ENCODE results near the gene IVD. TPM values are rescaled to one million over a fixed set of nuclear protein-coding genes. Genes with fewer than 3 reads are reported as not detected.

The IVD gene
- total RNA-seq, 3 donors from 2014 or later, result 65.8 to 88.3 (median 74.8) TPM

- DNase-seq, result peak in 1 of 3 donors; percentile 27
Measured at GRCh38 chr15:40445421-40445922, 39.9 kb downstream of the IVD start.

GRCh38 chr15:40446144-40446543, 40.5 kb downstream of the IVD start:
- no peaks in the 10 kb centered on the region for H3K9me3 ChIP-seq
- H3K4me3 ChIP-seq, result no peak overlapping the region
- H3K36me3 ChIP-seq (ENCODE audit: low read depth), result no peaks in the 10 kb centered on the region
- intact Hi-C loops (cut with DNase I, micrococcal nuclease), result no loop called here
- peaks cover 45% of the 10 kb centered on the region for H3K4me1 ChIP-seq (ENCODE audit: low read depth)
- ATAC-seq, result no peak
- DNase-seq, result no peak
- no peak for TF ChIP-seq CTCF (IDR thresholded peaks at IDR 0.05)

More at GRCh38 chr15:40445421-40445922, 39.9 kb downstream of the IVD start:
- Histone ChIP-seq H3K4me3 (no peak overlapping the region), H3K4me1 (ENCODE audit: low read depth) (peaks cover 40% of the 10 kb centered on the region), H3K36me3 (ENCODE audit: low read depth) (no peaks in the 10 kb centered on the region), H3K9me3 (no peaks in the 10 kb centered on the region)
- peak; percentile 16 for ATAC-seq
- no peak for TF ChIP-seq CTCF (IDR thresholded peaks at IDR 0.05)
- intact Hi-C loops (cut with DNase I, micrococcal nuclease), result no loop called here

DNA sequence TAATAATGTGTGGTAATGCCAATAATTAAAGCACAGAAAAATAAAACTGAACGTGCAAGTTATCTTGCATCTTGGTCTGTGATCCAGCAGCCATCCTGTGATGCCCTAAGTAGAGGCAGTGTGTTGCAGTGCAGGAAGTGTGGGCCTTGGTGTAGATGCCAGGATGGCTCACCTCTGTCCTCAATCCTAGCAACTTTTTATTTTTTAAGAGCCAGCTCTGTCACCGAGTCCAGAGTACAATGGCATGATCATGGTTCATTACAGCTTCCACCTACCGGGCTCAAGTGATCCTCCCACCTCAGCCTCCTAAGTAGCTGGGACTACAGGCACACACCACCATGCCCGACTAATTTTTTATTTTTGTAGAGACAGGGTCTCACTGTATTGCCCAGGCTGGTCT, 42.8 kb downstream of the IVD start:
- no peaks in the 10 kb centered on the region for H3K36me3 ChIP-seq (ENCODE audit: low read depth)
- peak; percentile 67 for ATAC-seq
- peaks cover 56% of the 10 kb centered on the region for H3K4me1 ChIP-seq (ENCODE audit: low read depth)
- no peak for TF ChIP-seq CTCF (IDR thresholded peaks at IDR 0.05)
- DNase-seq, result peak in 1 of 3 donors; percentile 37
- no peak overlapping the region for H3K4me3 ChIP-seq
- no peaks in the 10 kb centered on the region for H3K9me3 ChIP-seq
- intact Hi-C loops (cut with DNase I, micrococcal nuclease), result no loop called here

GRCh38 chr15:40449275-40449674, 43.7 kb downstream of the IVD start:
- Histone ChIP-seq H3K36me3 (ENCODE audit: low read depth) (no peaks in the 10 kb centered on the region), H3K9me3 (no peaks in the 10 kb centered on the region), H3K4me1 (ENCODE audit: low read depth) (peaks cover 62% of the 10 kb centered on the region), H3K4me3 (no peak overlapping the region)
- ATAC-seq (no peak), DNase-seq (no peak)
- no peak for TF ChIP-seq CTCF (IDR thresholded peaks at IDR 0.05)
- intact Hi-C loops (cut with DNase I, micrococcal nuclease), result no loop called here

- TF ChIP-seq CTCF (IDR thresholded peaks at IDR 0.05), result no peak
- DNase-seq (no peak), ATAC-seq (no peak)
- Histone ChIP-seq H3K4me3 (no peak overlapping the region), H3K36me3 (ENCODE audit: low read depth) (no peaks in the 10 kb centered on the region), H3K4me1 (ENCODE audit: low read depth) (peaks cover 63% of the 10 kb centered on the region), H3K9me3 (no peaks in the 10 kb centered on the region)
- intact Hi-C loops (cut with DNase I, micrococcal nuclease), result no loop called here
Measured at GRCh38 chr15:40450047-40450446, 44.5 kb downstream of the IVD start.
